H1 (cell line): ENCODE measurements around the gene KRTAP4-5. TPM values are rescaled to one million over a fixed set of nuclear protein-coding genes. Genes with fewer than 3 reads are reported as not detected.

Experiments
- ASH2L ChIP-seq: fragments of 200-600, 300-600 bp; sonication (generic); IDR thresholded peaks from one replicate; pipeline ENCODE4 v1.7.1; 2017; ENCODE audit warnings: low read length
- BACH1 ChIP-seq: IDR thresholded peaks from 2 replicates; pipeline ENCODE4 v1.6.1; 2012; ENCODE audit warnings: low read length, improper control_type of control experiment
- CHD1 ChIP-seq: IDR thresholded peaks from 2 replicates; pipeline ENCODE4 v1.6.1; 2012; ENCODE audit warnings: low read depth, low read length, improper control_type of control experiment
- CHD7 ChIP-seq: fragments of 300-600 bp; sonication (generic); IDR thresholded peaks from 2 replicates; pipeline ENCODE4 v1.7.1; 2012; ENCODE audit warnings: low read length, moderate library complexity, mild to moderate bottlenecking, inconsistent platforms; ENCODE audit not compliant: insufficient replicate concordance
- GTF2F1 ChIP-seq: IDR thresholded peaks from 2 replicates; pipeline ENCODE4 v1.6.1; 2012; ENCODE audit warnings: low read depth, low read length, improper control_type of control experiment, borderline replicate concordance
- RNF2 ChIP-seq: fragments of 200-900, 300-1000 bp; sonication (generic); IDR thresholded peaks from 2 replicates; pipeline ENCODE4 v1.7.1; 2016; ENCODE audit warnings: borderline replicate concordance, low read depth, mild to moderate bottlenecking, antibody characterized with exemption, low read length; ENCODE audit not compliant: poor library complexity, severe bottlenecking; ENCODE audit errors: missing control alignments
- SUZ12 ChIP-seq: fragments of 200-600 bp; sonication (generic); IDR thresholded peaks from 2 replicates; pipeline ENCODE4 v1.6.1; 2012; ENCODE audit warnings: mild to moderate bottlenecking, inconsistent platforms, low read length, moderate library complexity, mixed read lengths
- polyA plus RNA-seq, 7 experiments: library from polyadenylated mRNA; depleted of rRNA in 3 of 7; stranded (reverse) in 5 of 7; unstranded in 2 of 7; fragments of >200 nt in 5 of 7; fragments of 200-250 nt in 2 of 7; gene quantifications; 1 replicate in 5 of 7; 2 replicates in 1 of 7; 4 replicates in 1 of 7; pipeline versions ENCODE4 v1.2.1 to v1.2.3, GENCODE V29; 2011 to 2013; ENCODE audit warnings: missing spikeins in 2 of 7, mixed read lengths in 2 of 7
- total RNA-seq: library from RNA; stranded (reverse); fragmentation: NEBNext Ultra II Directional; extraction: Animal tissue kit (Norgen Biotek cat#: 25700); gene quantifications from 2 replicates; pipeline ENCODE4 v1.2.1, GENCODE V29; 2021

Gene KRTAP4-5
- total and polyA plus RNA-seq, 2 of the 8 experiments (the other 6 are each of a cell fraction or from before 2014, with no cell fraction given) = not detected

GRCh38 chr17:41171886-41172285, 22.3 kb upstream of the KRTAP4-5 start (continued):
- TF ChIP-seq CHD7 (no peak), SUZ12 (no peak), BACH1 (no peak), CHD1 (no peak), GTF2F1 (no peak), ASH2L (no peak), RNF2 (no peak)
